SJCRH30 (cell line): ENCODE results near the gene NPHS1. TPM values are rescaled to one million over a fixed set of nuclear protein-coding genes. Genes with fewer than 3 reads are reported as not detected.
A peak's percentile ranks its signal among the peaks of the same experiment; 100 is the strongest.
"Not testable (repeated sequence)": the region's sequence is repeated elsewhere in the genome, so short reads cannot be mapped to it uniquely, and the experiment has no call there.

Source experiments
- DNase-seq, 2 experiments: peaks; one replicate each; pipeline ENCODE4 v3.0.0-alpha.2; 2015 to 2020
- H3K27ac ChIP-seq: fragments of 250-450 bp; sonication (Bioruptor Pico); 2 replicates; pipeline ENCODE4 v1.5.1; 2020; ENCODE audit warnings: mild to moderate bottlenecking, moderate library complexity
- H3K27me3 ChIP-seq: fragments of 250-450 bp; sonication (Bioruptor Pico); 2 replicates; pipeline ENCODE4 v1.5.1; 2020; ENCODE audit warnings: mild to moderate bottlenecking, moderate library complexity
- H3K36me3 ChIP-seq: fragments of 250-450 bp; sonication (Bioruptor Pico); 2 replicates; pipeline ENCODE4 v1.5.1; 2020; ENCODE audit warnings: mild to moderate bottlenecking, moderate library complexity
- H3K4me1 ChIP-seq: fragments of 250-450 bp; sonication (Bioruptor Pico); 2 replicates; pipeline ENCODE4 v1.5.1; 2020; ENCODE audit warnings: mild to moderate bottlenecking, moderate library complexity
- H3K4me3 ChIP-seq: fragments of 250-450 bp; sonication (Bioruptor Pico); 2 replicates; pipeline ENCODE4 v1.5.1; 2020; ENCODE audit warnings: mild to moderate bottlenecking, moderate library complexity
- H3K9me3 ChIP-seq: fragments of 250-450 bp; sonication (Bioruptor Pico); replicated peaks from 2 replicates; pipeline ENCODE4 v1.5.1; 2020; ENCODE audit warnings: mild to moderate bottlenecking, moderate library complexity
- total RNA-seq: library from RNA; depleted of rRNA; stranded (reverse); fragments of >200 nt; shearing (Covaris generic); gene quantifications from 2 replicates; pipeline ENCODE4 v1.2.3, GENCODE V29; 2014

The NPHS1 gene
- total RNA-seq, 1 experiment from 2014 or later, result not detected

DNA sequence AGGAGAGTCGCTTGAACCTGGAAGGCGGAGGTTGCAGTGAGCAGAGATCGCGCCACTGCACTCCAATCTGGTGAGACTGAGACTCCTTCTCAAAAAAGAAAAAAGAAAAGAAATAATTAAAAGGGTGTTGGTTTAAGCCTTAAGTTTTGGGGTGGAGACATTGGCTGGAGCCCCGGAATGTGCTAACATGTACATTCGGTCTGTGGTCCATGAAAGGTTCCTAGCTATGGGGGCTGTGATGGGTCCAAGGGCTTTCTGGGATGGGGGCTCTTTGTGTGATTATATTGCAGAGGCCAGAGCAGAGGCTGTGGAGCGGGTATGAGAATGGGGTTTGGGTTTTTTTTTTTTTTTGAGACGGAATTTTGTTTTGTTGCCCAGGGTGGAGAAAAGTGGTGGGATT, 33.6 kb upstream of the NPHS1 start:
- no peak overlapping the region for H3K27ac ChIP-seq
- H3K36me3 ChIP-seq, result peaks cover 19% of the 10 kb centered on the region; the same call in 1 of the 2 replicates
- no peaks in the 10 kb centered on the region for H3K4me1 ChIP-seq
- DNase-seq, result no peak
- no peaks in the 10 kb centered on the region for H3K9me3 ChIP-seq
- H3K27me3 ChIP-seq, result no peaks in the 10 kb centered on the region
- H3K4me3 ChIP-seq, result no peak overlapping the region

- DNase-seq, result no peak
- no peaks in the 10 kb centered on the region for H3K9me3 ChIP-seq
- H3K4me3 ChIP-seq, result no peak overlapping the region
- H3K36me3 ChIP-seq, result peaks cover 17% of the 10 kb centered on the region; the same call in 1 of the 2 replicates
- no peak overlapping the region for H3K27ac ChIP-seq
- no peaks in the 10 kb centered on the region for H3K4me1 ChIP-seq
- no peaks in the 10 kb centered on the region for H3K27me3 ChIP-seq
Measured at GRCh38 chr19:35885225-35885738, 33.0 kb upstream of the NPHS1 start.

- H3K9me3 ChIP-seq, result no peaks in the 10 kb centered on the region
- no peak overlapping the region for H3K4me3 ChIP-seq
- no peak for DNase-seq
- H3K4me1 ChIP-seq, result no peaks in the 10 kb centered on the region
- no peaks in the 10 kb centered on the region for H3K27me3 ChIP-seq
- no peak overlapping the region for H3K27ac ChIP-seq
- H3K36me3 ChIP-seq, result peaks cover 13% of the 10 kb centered on the region; the same call in 1 of the 2 replicates
Measured at GRCh38 chr19:35883882-35884281, 31.6 kb upstream of the NPHS1 start.

- Histone ChIP-seq H3K4me1 (no peaks in the 10 kb centered on the region), H3K27me3 (no peaks in the 10 kb centered on the region), H3K36me3 (peaks cover 2% of the 10 kb centered on the region; the same call in 1 of the 2 replicates), H3K9me3 (no peaks in the 10 kb centered on the region), H3K27ac (no peak overlapping the region), H3K4me3 (no peak overlapping the region)
- DNase-seq, result peak in 1 of 2 experiments; percentile 79
Measured at GRCh38 chr19:35882114-35882832, 30.0 kb upstream of the NPHS1 start.

DNA sequence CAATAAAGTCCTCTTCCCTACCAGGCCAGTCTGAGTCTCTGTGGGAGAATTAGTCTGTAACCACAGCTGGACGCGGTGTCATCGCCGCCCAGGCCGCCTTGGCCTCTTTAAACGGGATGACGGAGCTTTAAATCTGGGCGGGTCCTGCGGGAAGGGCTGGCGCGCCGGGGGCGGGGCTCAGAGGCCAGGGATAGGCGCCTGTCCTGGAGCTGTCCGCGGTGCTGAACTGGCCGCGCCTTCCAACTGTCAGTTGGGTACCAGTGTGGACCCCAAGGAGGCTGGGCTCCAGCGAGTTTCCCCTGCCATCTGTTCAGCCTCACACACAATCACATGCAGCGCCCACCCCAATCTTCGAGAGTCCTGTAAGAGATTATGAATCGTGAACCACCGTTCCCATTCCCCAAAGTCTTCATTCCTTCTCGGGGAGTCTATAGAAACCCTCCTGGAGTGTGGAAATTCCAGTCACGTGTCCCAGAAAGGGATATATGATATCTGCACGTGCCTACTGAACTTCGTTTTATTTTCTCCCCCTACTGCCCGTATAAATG, 27.5 kb upstream of the NPHS1 start:
- no peak overlapping the region for H3K27ac ChIP-seq
- no peaks in the 10 kb centered on the region for H3K9me3 ChIP-seq
- no peaks in the 10 kb centered on the region for H3K4me1 ChIP-seq
- DNase-seq, result peak; percentile 97
- H3K36me3 ChIP-seq, result no peaks in the 10 kb centered on the region
- H3K4me3 ChIP-seq, result no peak overlapping the region
- no peaks in the 10 kb centered on the region for H3K27me3 ChIP-seq

- H3K27ac ChIP-seq, result no peak overlapping the region
- no peak for DNase-seq
- H3K36me3 ChIP-seq, result no peaks in the 10 kb centered on the region
- no peaks in the 10 kb centered on the region for H3K9me3 ChIP-seq
- H3K4me1 ChIP-seq, result no peaks in the 10 kb centered on the region
- no peaks in the 10 kb centered on the region for H3K27me3 ChIP-seq
- no peak overlapping the region for H3K4me3 ChIP-seq
Measured at GRCh38 chr19:35879068-35879467, 26.8 kb upstream of the NPHS1 start.

- no peak for DNase-seq
- H3K4me1 ChIP-seq, result peaks cover 2% of the 10 kb centered on the region; the same call in 1 of the 2 replicates
- no peak overlapping the region for H3K27ac ChIP-seq
- no peaks in the 10 kb centered on the region for H3K36me3 ChIP-seq
- H3K4me3 ChIP-seq, result no peak overlapping the region
- H3K27me3 ChIP-seq, result no peaks in the 10 kb centered on the region
- H3K9me3 ChIP-seq, result no peaks in the 10 kb centered on the region
Measured at GRCh38 chr19:35874392-35874930, 22.2 kb upstream of the NPHS1 start.

DNA sequence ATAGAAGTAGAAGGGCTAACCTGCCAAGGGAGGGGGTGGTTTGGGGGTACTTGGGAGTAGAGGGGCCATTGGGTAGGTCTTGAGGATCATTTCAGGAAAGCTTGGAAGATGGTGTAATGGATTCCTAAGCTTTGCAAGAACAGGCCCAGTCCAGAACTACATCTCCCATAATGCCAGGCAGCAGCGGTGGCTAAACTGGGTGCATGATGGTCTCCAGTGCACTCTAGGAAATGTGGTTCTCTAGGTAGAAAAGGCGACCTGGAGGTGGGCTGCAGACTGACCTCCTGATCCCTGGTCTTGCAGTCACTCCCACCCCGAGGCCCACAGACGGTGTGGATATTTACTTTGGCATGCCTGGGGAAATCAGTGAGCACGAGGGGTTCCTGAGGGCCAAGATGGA, 19.9 kb upstream of the NPHS1 start:
- no peak overlapping the region for H3K27ac ChIP-seq
- peaks cover 7% of the 10 kb centered on the region; the same call in 1 of the 2 replicates for H3K4me1 ChIP-seq
- no peak for DNase-seq

GRCh38 chr19:35871611-35872010, 19.3 kb upstream of the NPHS1 start:
- H3K36me3 ChIP-seq, result no peaks in the 10 kb centered on the region
- H3K9me3 ChIP-seq, result no peaks in the 10 kb centered on the region
- H3K4me3 ChIP-seq, result no peak overlapping the region
- no peak for DNase-seq
- no peak overlapping the region for H3K27ac ChIP-seq
- 0 out of 2 replicates have a peak, but pooled peaks cover 7% of the 10 kb centered on the region for H3K27me3 ChIP-seq
- H3K4me1 ChIP-seq, result peaks cover 7% of the 10 kb centered on the region; the same call in 1 of the 2 replicates

More for the DNA sequence above, 19.9 kb upstream of the NPHS1 start:
- Histone ChIP-seq H3K9me3 (no peaks in the 10 kb centered on the region), H3K27me3 (0 out of 2 replicates have a peak, but pooled peaks cover 7% of the 10 kb centered on the region), H3K4me3 (no peak overlapping the region), H3K36me3 (no peaks in the 10 kb centered on the region)

GRCh38 chr19:35870798-35871197, 18.5 kb upstream of the NPHS1 start:
- no peak for DNase-seq
- Histone ChIP-seq H3K36me3 (no peaks in the 10 kb centered on the region), H3K4me1 (peaks cover 7% of the 10 kb centered on the region; the same call in 1 of the 2 replicates), H3K27me3 (0 out of 2 replicates have a peak, but pooled peaks cover 7% of the 10 kb centered on the region), H3K9me3 (no peaks in the 10 kb centered on the region), H3K27ac (no peak overlapping the region), H3K4me3 (no peak overlapping the region)

GRCh38 chr19:35870124-35870736, 17.9 kb upstream of the NPHS1 start:
- not testable (repeated sequence) for H3K9me3 ChIP-seq, H3K4me1 ChIP-seq, H3K27ac ChIP-seq, H3K27me3 ChIP-seq, H3K4me3 ChIP-seq, H3K36me3 ChIP-seq
- DNase-seq, result peak; percentile 45 to 66

DNA sequence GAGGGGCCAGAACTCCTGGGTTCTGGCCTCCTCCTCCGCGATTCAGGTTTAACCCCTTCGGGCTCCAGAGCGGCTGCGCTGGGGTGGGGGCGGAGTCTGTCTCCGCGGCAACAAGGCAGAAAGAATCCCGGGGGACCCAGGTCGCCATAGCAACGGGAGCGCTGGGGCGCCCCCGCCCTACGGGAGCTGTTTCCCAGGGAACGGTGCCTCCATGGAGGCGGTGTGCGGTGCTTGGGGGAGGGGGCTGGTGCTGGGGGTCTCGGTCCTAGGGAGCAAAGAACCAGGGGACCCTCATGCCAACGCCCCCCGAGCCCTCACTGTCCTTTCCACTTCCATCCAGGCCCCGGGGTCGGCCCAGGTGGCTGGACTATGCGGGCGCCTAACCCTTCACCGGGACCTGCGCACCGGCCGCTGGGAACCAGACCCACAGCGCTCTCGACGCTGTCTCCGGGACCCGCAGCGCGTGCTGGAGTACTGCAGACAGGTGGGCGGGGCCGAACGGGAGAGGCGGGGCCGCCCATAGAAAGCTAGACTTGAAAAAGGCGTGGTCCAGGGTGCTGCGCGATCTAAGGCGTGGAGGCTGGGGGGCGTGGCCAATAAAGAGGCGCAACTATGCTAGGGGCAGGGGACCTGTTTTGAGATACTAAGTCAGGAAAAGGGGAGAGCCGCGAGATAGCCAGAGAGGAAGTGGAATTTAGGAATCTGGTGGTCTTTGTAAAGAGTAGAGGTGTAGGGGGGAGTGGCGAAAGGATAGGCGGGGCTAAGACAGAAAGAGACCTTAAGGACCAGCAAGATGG, 17.2 kb upstream of the NPHS1 start:
- DNase-seq, result peak; percentile 80 to 85
- H3K4me3 ChIP-seq, result peak overlapping the region; percentile 64

GRCh38 chr19:35868823-35869326, 16.6 kb upstream of the NPHS1 start:
- no peak for DNase-seq
- Histone ChIP-seq H3K36me3 (no peaks in the 10 kb centered on the region), H3K27ac (no peak overlapping the region), H3K4me3 (peak overlapping the region; percentile 64), H3K4me1 (peaks cover 7% of the 10 kb centered on the region; the same call in 1 of the 2 replicates), H3K27me3 (peaks cover 7% of the 10 kb centered on the region; the same call in 1 of the 2 replicates), H3K9me3 (no peaks in the 10 kb centered on the region)

More for the DNA sequence above, 17.2 kb upstream of the NPHS1 start:
- no peak overlapping the region for H3K27ac ChIP-seq
- 0 out of 2 replicates have a peak, but pooled peaks cover 7% of the 10 kb centered on the region for H3K27me3 ChIP-seq
- H3K36me3 ChIP-seq, result no peaks in the 10 kb centered on the region
- peaks cover 7% of the 10 kb centered on the region; the same call in 1 of the 2 replicates for H3K4me1 ChIP-seq
- no peaks in the 10 kb centered on the region for H3K9me3 ChIP-seq
